GM21367 (cell line): ENCODE data around the gene JAG2.

Experiments used
- ATAC-seq: cut with Tn5 transposase; IDR thresholded peaks from one replicate; pipeline ENCODE4 v1.9.1; 2021; ENCODE audit not compliant: unreplicated experiment

Gene JAG2

GRCh38 chr14:105167303-105168092 is 1.1 kb downstream of the JAG2 start:
- ATAC-seq, result no peak

- no peak for ATAC-seq
These were observed 1.8 kb downstream of the JAG2 start for GRCh38 chr14:105166571-105167302.

GRCh38 chr14:105165761-105166485 is 2.7 kb downstream of the JAG2 start:
- no peak for ATAC-seq

- no peak for ATAC-seq
These were observed 3.4 kb downstream of the JAG2 start for GRCh38 chr14:105165134-105165704.

GRCh38 chr14:105163040-105163742 is 5.4 kb downstream of the JAG2 start:
- ATAC-seq, result no peak

- ATAC-seq, result no peak
These were observed 6.0 kb downstream of the JAG2 start for GRCh38 chr14:105162669-105162979.

- no peak for ATAC-seq
These were observed 6.5 kb downstream of the JAG2 start for GRCh38 chr14:105161964-105162668.

- no peak for ATAC-seq
These were observed 7.3 kb downstream of the JAG2 start for GRCh38 chr14:105161309-105161708.

GRCh38 chr14:105160776-105161175 is 7.8 kb downstream of the JAG2 start:
- no peak for ATAC-seq

- no peak for ATAC-seq
These were observed 9.2 kb downstream of the JAG2 start for GRCh38 chr14:105159344-105159743.

GRCh38 chr14:105158794-105159193 is 9.8 kb downstream of the JAG2 start:
- no peak for ATAC-seq

- ATAC-seq, result no peak
These were observed 10.7 kb downstream of the JAG2 start for GRCh38 chr14:105157872-105158271.

- ATAC-seq, result no peak
These were observed 11.9 kb downstream of the JAG2 start for GRCh38 chr14:105156414-105157375.

GRCh38 chr14:105155681-105156413 is 12.7 kb downstream of the JAG2 start:
- ATAC-seq, result no peak

- ATAC-seq, result no peak
These were observed 13.4 kb downstream of the JAG2 start for GRCh38 chr14:105155071-105155651.

GRCh38 chr14:105154476-105154871 is 14.1 kb downstream of the JAG2 start:
- no peak for ATAC-seq

GRCh38 chr14:105153739-105154475 is 14.7 kb downstream of the JAG2 start:
- ATAC-seq, result no peak
